ENCODE results near the gene SORCS3. TPM values are rescaled to one million over a fixed set of nuclear protein-coding genes. Genes with fewer than 3 reads are reported as not detected.

The SORCS3 gene
- total RNA-seq, 4 donors from 2014 or later: not detected

DNA sequence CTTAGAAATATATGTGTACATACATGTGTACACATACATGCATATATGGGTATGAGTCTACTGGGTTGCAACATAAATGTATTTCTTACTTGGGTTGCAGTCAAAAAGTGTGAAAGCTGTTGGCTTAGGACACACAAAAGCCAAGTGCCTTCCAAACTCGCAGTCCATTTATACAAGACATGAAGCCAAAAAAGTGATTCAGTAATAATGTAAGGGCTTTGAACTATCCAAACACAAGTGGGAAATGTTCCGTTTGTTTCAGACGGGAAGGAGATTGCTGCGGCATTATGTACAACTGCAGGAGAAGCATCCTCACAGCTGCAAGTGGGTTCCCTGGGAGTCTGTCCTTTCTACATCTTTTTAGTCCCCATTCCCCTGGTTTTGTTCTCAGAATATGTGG, 513.6 kb downstream of the SORCS3 start:
- H3K4me3 ChIP-seq: no peak overlapping the region
- intact Hi-C loops (cut with DNase I): no loop called here
- no peak for DNase-seq
- H3K27ac ChIP-seq: no peak overlapping the region
- H3K36me3 ChIP-seq: no peaks in the 10 kb centered on the region
- 47 to 54% methylated on average over 4 of the region's 4 CpGs for WGBS, 2 donors
- TF ChIP-seq, protein P1, sequence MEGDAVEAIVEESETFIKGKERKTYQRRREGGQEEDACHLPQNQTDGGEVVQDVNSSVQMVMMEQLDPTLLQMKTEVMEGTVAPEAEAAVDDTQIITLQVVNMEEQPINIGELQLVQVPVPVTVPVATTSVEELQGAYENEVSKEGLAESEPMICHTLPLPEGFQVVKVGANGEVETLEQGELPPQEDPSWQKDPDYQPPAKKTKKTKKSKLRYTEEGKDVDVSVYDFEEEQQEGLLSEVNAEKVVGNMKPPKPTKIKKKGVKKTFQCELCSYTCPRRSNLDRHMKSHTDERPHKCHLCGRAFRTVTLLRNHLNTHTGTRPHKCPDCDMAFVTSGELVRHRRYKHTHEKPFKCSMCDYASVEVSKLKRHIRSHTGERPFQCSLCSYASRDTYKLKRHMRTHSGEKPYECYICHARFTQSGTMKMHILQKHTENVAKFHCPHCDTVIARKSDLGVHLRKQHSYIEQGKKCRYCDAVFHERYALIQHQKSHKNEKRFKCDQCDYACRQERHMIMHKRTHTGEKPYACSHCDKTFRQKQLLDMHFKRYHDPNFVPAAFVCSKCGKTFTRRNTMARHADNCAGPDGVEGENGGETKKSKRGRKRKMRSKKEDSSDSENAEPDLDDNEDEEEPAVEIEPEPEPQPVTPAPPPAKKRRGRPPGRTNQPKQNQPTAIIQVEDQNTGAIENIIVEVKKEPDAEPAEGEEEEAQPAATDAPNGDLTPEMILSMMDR (IDR thresholded peaks at IDR 0.05): no peak
- TF ChIP-seq POLR2A (IDR thresholded peaks at IDR 0.05): no peak
- no peaks in the 10 kb centered on the region for H3K4me1 ChIP-seq
- no peaks in the 10 kb centered on the region for H3K27me3 ChIP-seq
- no peaks in the 10 kb centered on the region for H3K9me3 ChIP-seq

DNA sequence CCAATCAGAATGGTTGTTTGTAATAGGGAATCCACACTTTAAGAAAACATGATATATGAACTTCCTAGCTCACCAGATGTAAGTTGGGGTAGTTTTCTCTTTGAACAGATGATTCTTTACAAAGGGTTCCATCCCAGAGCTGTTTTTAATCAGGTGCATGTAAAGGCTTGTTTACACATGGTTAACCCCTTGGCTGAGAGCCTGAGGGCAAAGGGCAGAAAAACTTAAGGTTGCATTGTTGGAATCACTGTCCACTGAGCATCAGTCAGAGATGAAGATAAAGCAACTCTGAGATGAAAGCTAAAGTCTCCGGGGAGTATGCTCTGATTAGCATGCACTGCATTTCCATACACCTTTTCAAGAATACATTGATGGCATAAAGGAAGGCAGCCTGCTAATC, 518.2 kb downstream of the SORCS3 start:
- Histone ChIP-seq H3K36me3 (no peaks in the 10 kb centered on the region), H3K27me3 (no peaks in the 10 kb centered on the region), H3K4me1 (no peaks in the 10 kb centered on the region), H3K9me3 (no peaks in the 10 kb centered on the region), H3K27ac (no peak overlapping the region), H3K4me3 (no peak overlapping the region)
- WGBS, 2 donors: 13 to 40% methylated on average over 1 of the region's 1 CpG
- intact Hi-C loops (cut with DNase I): no loop called here
- no peak for DNase-seq
- TF ChIP-seq POLR2A (IDR thresholded peaks at IDR 0.05): no peak
- TF ChIP-seq, protein P1 (IDR thresholded peaks at IDR 0.05): no peak

DNA sequence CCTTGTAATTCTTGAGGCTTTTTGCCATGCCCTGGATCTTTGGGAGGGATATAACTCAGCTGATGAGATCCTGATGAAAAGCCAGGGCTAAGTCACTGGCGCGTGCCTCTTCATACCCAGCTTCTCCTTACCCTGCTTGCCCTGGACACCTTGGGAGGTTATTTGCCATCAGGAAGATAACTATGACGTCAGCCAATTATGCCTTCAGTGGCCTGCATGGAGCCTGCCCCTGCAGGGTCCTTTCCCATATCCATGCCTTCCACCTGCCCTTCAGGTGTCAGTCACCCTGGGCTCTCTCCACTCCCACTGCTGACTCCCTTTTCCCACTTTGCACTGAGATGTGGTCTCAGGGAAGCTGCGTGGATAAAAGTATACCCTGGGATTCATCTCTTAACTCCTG, 520.1 kb downstream of the SORCS3 start:
- Histone ChIP-seq H3K4me1 (no peaks in the 10 kb centered on the region), H3K4me3 (no peak overlapping the region), H3K27ac (no peak overlapping the region), H3K9me3 (no peaks in the 10 kb centered on the region), H3K27me3 (no peaks in the 10 kb centered on the region), H3K36me3 (no peaks in the 10 kb centered on the region)
- 73 to 85% methylated on average over 4 of the region's 4 CpGs for WGBS, 2 donors
- DNase-seq: no peak
- TF ChIP-seq POLR2A (IDR thresholded peaks at IDR 0.05): no peak
- TF ChIP-seq, protein P1 (IDR thresholded peaks at IDR 0.05): no peak
- intact Hi-C loops (cut with DNase I): no loop called here

DNA sequence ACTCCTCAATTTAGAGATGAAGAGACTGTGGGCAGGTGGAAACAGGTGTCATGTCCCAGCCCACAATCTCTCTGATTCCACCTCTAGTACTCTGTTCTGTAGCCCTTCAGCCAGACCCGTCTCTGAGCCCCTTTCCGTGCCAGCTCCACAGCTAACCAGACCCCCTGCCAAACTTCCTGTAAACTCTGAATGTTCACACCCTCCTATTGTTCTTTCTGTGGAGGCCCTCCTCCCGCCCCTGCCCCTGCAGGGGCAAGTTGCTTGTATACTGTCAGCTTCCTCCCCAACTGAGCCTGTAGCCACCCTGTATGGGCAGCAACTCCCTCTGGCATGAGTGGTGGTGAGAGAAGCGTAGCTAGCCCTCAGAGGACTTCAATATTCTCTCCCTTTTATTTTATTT, 520.7 kb downstream of the SORCS3 start:
- 20 to 34% methylated on average over 4 of the region's 4 CpGs for WGBS, 2 donors
- no peaks in the 10 kb centered on the region for H3K27me3 ChIP-seq
- DNase-seq: no peak

DNA sequence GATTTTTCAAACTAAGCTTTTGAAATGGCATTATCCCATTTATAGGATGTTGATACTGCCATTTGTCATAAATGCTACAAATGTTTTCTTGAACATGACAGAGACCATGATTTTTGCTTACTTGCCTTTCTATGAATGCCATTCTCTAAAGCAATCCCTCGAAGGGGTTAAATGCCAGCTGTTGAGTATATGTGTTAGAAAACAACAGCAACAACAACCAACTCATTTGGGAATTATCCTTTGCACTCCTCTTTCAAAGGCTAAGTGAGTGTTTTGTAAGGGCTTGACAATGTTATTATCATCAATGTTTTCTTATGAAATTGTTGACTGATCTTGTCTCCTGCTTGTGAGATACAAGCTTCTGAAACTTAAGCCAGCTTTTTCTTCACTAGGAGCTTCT, 529.4 kb downstream of the SORCS3 start:
- no peak for DNase-seq
- intact Hi-C loops (cut with DNase I): no loop called here
- TF ChIP-seq, protein P1 (IDR thresholded peaks at IDR 0.05): no peak
- no peak for TF ChIP-seq POLR2A (IDR thresholded peaks at IDR 0.05)
- Histone ChIP-seq H3K27ac (no peak overlapping the region), H3K27me3 (no peaks in the 10 kb centered on the region), H3K4me1 (no peaks in the 10 kb centered on the region), H3K4me3 (no peak overlapping the region), H3K9me3 (no peaks in the 10 kb centered on the region), H3K36me3 (no peaks in the 10 kb centered on the region)
- WGBS, 2 donors: 19 to 35% methylated on average over 1 of the region's 1 CpG

More for the DNA sequence above, 520.7 kb downstream of the SORCS3 start:
- H3K9me3 ChIP-seq: no peaks in the 10 kb centered on the region
- no peak for TF ChIP-seq POLR2A (IDR thresholded peaks at IDR 0.05)
- TF ChIP-seq, protein P1 (IDR thresholded peaks at IDR 0.05): no peak
- H3K4me1 ChIP-seq: no peaks in the 10 kb centered on the region
- no peak overlapping the region for H3K4me3 ChIP-seq
- no peaks in the 10 kb centered on the region for H3K36me3 ChIP-seq
- intact Hi-C loops (cut with DNase I): no loop called here
- H3K27ac ChIP-seq: no peak overlapping the region

Data from esophagus squamous epithelium (tissue), 5 donors.